A549 (cell line): ENCODE results near the gene PPP1R9A. TPM values are rescaled to one million over a fixed set of nuclear protein-coding genes. Genes with fewer than 3 reads are reported as not detected.

Experiments used
- ATAC-seq, 2 experiments: fragments of 200-7000 bp in 1 of 2; fragments of >200 bp in 1 of 2; cut with Nextera tagmentation in 1 of 2; cut with Tn5 transposase in 1 of 2; 3 replicates each; pipeline versions ENCODE4 v1.8.0 to v1.9.1; 2018 to 2020; ENCODE audit warnings: mild to moderate bottlenecking in 1 of 2, moderate library complexity in 1 of 2
- CTCF ChIA-PET: fragments of 300-600 bp; sonication (Branson Sonifier 250); formaldehyde crosslinking; extraction: SDS; loops from one replicate; lab custom pipeline; 2021; ENCODE audit warnings: antibody characterized with exemption, inconsistent platforms; lab: Yijun Ruan, JAX
- POLR2A ChIA-PET: fragments of 350-600 bp; formaldehyde crosslinking; extraction: SDS; loops from one replicate; lab custom pipeline; 2021; ENCODE audit warnings: antibody characterized with exemption, inconsistent platforms; lab: Yijun Ruan, JAX
- DNase-seq, 2 experiments: peaks; one replicate each; pipeline versions ENCODE4 v3.0.0 to v3.0.0-alpha.2; 2011 to 2016; ENCODE audit warnings: low read depth in 1 of 2, low spot score in 1 of 2
- FAIRE-seq: peaks from 2 replicates; lab custom pipeline; 2011; peaks lifted over from hg19 to GRCh38; lab: Jason Lieb, UNC
- H3K27ac ChIP-seq, 2 experiments: fragments of >200 bp; sonication (Bioruptor Twin); formaldehyde crosslinking; 3 replicates each; pipeline ENCODE4 v1.5.1; 2016 to 2017
- H3K4me1 ChIP-seq: fragments of >200 bp; sonication (Bioruptor Twin); formaldehyde crosslinking; 3 replicates; pipeline ENCODE4 v1.6.1; 2016
- H3K4me2 ChIP-seq: fragments of >200 bp; sonication (Bioruptor Twin); formaldehyde crosslinking; 3 replicates; pipeline ENCODE4 v1.6.1; 2016
- H3K4me3 ChIP-seq: fragments of >200 bp; sonication (Bioruptor Twin); formaldehyde crosslinking; 3 replicates; pipeline ENCODE4 v1.5.1; 2016
- H3K9me3 ChIP-seq: fragments of >200 bp; sonication (Bioruptor Twin); formaldehyde crosslinking; 3 replicates; pipeline ENCODE4 v1.6.1; 2016
- ATOH8 ChIP-seq: fragments of 250-450 bp; sonication (Bioruptor Pico); IDR thresholded peaks from 2 replicates; pipeline ENCODE4 v1.5.0; 2020; ENCODE audit warnings: low read depth, mild to moderate bottlenecking, moderate library complexity
- EHF ChIP-seq: fragments of 250-450 bp; sonication (Bioruptor Pico); IDR thresholded peaks from 2 replicates; pipeline ENCODE4 v1.5.0; 2020; ENCODE audit warnings: mild to moderate bottlenecking
- ELK1 ChIP-seq: fragments of 150-350 bp; IDR thresholded peaks from 2 replicates; pipeline ENCODE4 v1.6.1; 2014; ENCODE audit warnings: low read depth, mild to moderate bottlenecking, low read length
- ESRRA ChIP-seq: fragments of 150-350 bp; IDR thresholded peaks from 2 replicates; pipeline ENCODE4 v1.6.1; 2014; ENCODE audit warnings: mild to moderate bottlenecking, low read length, borderline replicate concordance
- FOSL2 ChIP-seq, 2 experiments: fragments of 450-650 bp in 1 of 2; fragments of >200 bp in 1 of 2; sonication (Bioruptor Twin) in 1 of 2; formaldehyde crosslinking; IDR thresholded peaks; 2 replicates each; pipeline versions ENCODE4 v1.5.0 to v1.6.1; 2016 to 2020; ENCODE audit warnings: mild to moderate bottlenecking in 1 of 2, moderate library complexity in 1 of 2
- FOXS1 ChIP-seq: fragments of 250-450 bp; sonication (Bioruptor Pico); IDR thresholded peaks from 2 replicates; pipeline ENCODE4 v1.5.0; 2020; ENCODE audit warnings: mild to moderate bottlenecking, moderate library complexity
- HDAC2 ChIP-seq: fragments of 200-600 bp; sonication (generic); IDR thresholded peaks from 2 replicates; pipeline ENCODE4 v1.6.1; 2016
- HES2 ChIP-seq: fragments of >200 bp; sonication (Bioruptor Twin); formaldehyde crosslinking; IDR thresholded peaks from 2 replicates; pipeline ENCODE4 v1.6.1; 2016
- HEYL ChIP-seq: fragments of 250-450 bp; sonication (Bioruptor Pico); IDR thresholded peaks from 2 replicates; pipeline ENCODE4 v1.8.0; 2021; ENCODE audit warnings: mild to moderate bottlenecking, moderate library complexity
- HOXA7 ChIP-seq: fragments of 250-450 bp; sonication (Bioruptor Pico); IDR thresholded peaks from 2 replicates; pipeline ENCODE4 v1.5.0; 2020; ENCODE audit warnings: mild to moderate bottlenecking, moderate library complexity
- HOXB13 ChIP-seq: fragments of 250-450 bp; sonication (Bioruptor Pico); IDR thresholded peaks from 2 replicates; pipeline ENCODE4 v1.5.0; 2020; ENCODE audit warnings: low read depth, mild to moderate bottlenecking, moderate library complexity
- KDM5A ChIP-seq: fragments of 200-600 bp; sonication (generic); IDR thresholded peaks from 2 replicates; pipeline ENCODE4 v1.6.1; 2016; ENCODE audit warnings: antibody characterized with exemption, mild to moderate bottlenecking
- MAFK ChIP-seq: fragments of 450-650 bp; IDR thresholded peaks from 2 replicates; pipeline ENCODE4 v1.6.1; 2014; ENCODE audit not compliant: partially characterized antibody
- MAX ChIP-seq: IDR thresholded peaks from 2 replicates; pipeline ENCODE4 v1.6.1; 2012
- MYC ChIP-seq: IDR thresholded peaks from 2 replicates; pipeline ENCODE4 v1.6.1; 2012; ENCODE audit warnings: mild to moderate bottlenecking, inconsistent platforms, low read length, improper control_type of control experiment, borderline replicate concordance
- NR3C1 ChIP-seq: fragments of >200 bp; sonication (Bioruptor Twin); formaldehyde crosslinking; IDR thresholded peaks from 3 replicates; pipeline ENCODE4 v1.6.1; 2017
- RFX5 ChIP-seq: fragments of 450-650 bp; IDR thresholded peaks from 2 replicates; pipeline ENCODE4 v1.7.1; 2014; ENCODE audit warnings: antibody characterized with exemption, mild to moderate bottlenecking, moderate library complexity
- SREBF2 ChIP-seq: fragments of 450-650 bp; IDR thresholded peaks from 2 replicates; pipeline ENCODE4 v1.6.1; 2014; ENCODE audit warnings: mild to moderate bottlenecking, moderate library complexity
- TFCP2L1 ChIP-seq: fragments of 250-450 bp; sonication (Bioruptor Pico); IDR thresholded peaks from 2 replicates; pipeline ENCODE4 v1.5.0; 2021; ENCODE audit warnings: mild to moderate bottlenecking
- TP53 ChIP-seq: fragments of 250-450 bp; sonication (Bioruptor Pico); IDR thresholded peaks from 2 replicates; pipeline ENCODE4 v1.5.0; 2021; ENCODE audit warnings: mild to moderate bottlenecking, moderate library complexity
- ZC3H11A ChIP-seq: fragments of 450-650 bp; IDR thresholded peaks from 2 replicates; pipeline ENCODE4 v1.6.1; 2014; ENCODE audit warnings: antibody characterized with exemption, mild to moderate bottlenecking
- ZNF302 ChIP-seq: fragments of 250-450 bp; sonication (Bioruptor Pico); IDR thresholded peaks from 2 replicates; pipeline ENCODE4 v1.9.0; 2021; ENCODE audit warnings: inconsistent platforms, mild to moderate bottlenecking, moderate library complexity
- WGBS: methylation state at CpG from one replicate; pipeline ENCODE4 v1.1.6; 2017; ENCODE audit errors: missing lambda C conversion rate; 5-methylcytosine and 5-hydroxymethylcytosine counted together
- polyA plus RNA-seq, 4 experiments: library from polyadenylated mRNA; depleted of rRNA in 3 of 4; stranded (reverse); fragments of >200 nt; fragmentation: RNase III in 1 of 4; extraction: RNeasy Plus Mini Kit Qiagen cat#74134 plus additional on column Dnase treatment in 1 of 4; gene quantifications; 2 replicates in 3 of 4; 3 replicates in 1 of 4; pipeline ENCODE4 v1.2.3, GENCODE V29; 2011 to 2017

Gene PPP1R9A
- polyA plus RNA-seq, 2 of the 4 experiments (the other 2 are of a cell fraction), result 5.0 to 18.7 TPM

GRCh38 chr7:95279417-95279816 is 372.0 kb downstream of the PPP1R9A start:
- no peak overlapping the region for H3K4me3 ChIP-seq
- DNase-seq, result no peak
- no peak overlapping the region for H3K27ac ChIP-seq
- CTCF ChIA-PET, result no interaction called here
- no peak for ATAC-seq
- peaks cover 13% of the 10 kb centered on the region for H3K4me1 ChIP-seq
- POLR2A ChIA-PET, result no interaction called here
- 59% methylated on average over 2 of the region's 2 CpGs for WGBS
- TF ChIP-seq HDAC2 (no peak), FOXS1 (CRISPR knock-in tag) (no peak), ELK1 (no peak), SREBF2 (no peak), ATOH8 (CRISPR knock-in tag) (no peak), ZNF302 (CRISPR knock-in tag) (no peak), ZC3H11A (no peak), HOXA7 (no peak), HOXB13 (CRISPR knock-in tag) (no peak), TFCP2L1 (CRISPR knock-in tag) (no peak), HES2 (no peak), NR3C1 (no peak), KDM5A (no peak), FOSL2 (IDR thresholded peaks at IDR 0.05) (no peak), FOSL2 (CRISPR knock-in tag; IDR thresholded peaks at IDR 0.05) (no peak), HEYL (CRISPR knock-in tag) (no peak), MAFK (no peak), ESRRA (no peak), EHF (no peak), TP53 (CRISPR knock-in tag) (no peak)
- H3K4me2 ChIP-seq, result no peak overlapping the region
- FAIRE-seq, result no peak
- H3K9me3 ChIP-seq, result no peaks in the 10 kb centered on the region

- H3K4me1 ChIP-seq, result no peaks in the 10 kb centered on the region
- ATAC-seq, result no peak
- TF ChIP-seq RFX5 (no peak), MYC (no peak)
- no peaks in the 10 kb centered on the region for H3K9me3 ChIP-seq
- DNase-seq, result no peak
- WGBS, result 67% methylated on average over 2 of the region's 2 CpGs
- POLR2A ChIA-PET, result interaction anchor here (0.6 kb wide), 1 partner anchor 21 kb away, joined by 3 read pairs; no protein-coding TSS in a partner anchor
- no peak overlapping the region for H3K4me2 ChIP-seq
- CTCF ChIA-PET, result interaction anchor here (1.0 to 1.8 kb wide), 3 partner anchors 39 to 630 kb away, joined by 3 to 6 read pairs (median 6); partner anchors contain the start of genes PON3 and SGCE
- no peak overlapping the region for H3K4me3 ChIP-seq
- H3K27ac ChIP-seq, result no peak overlapping the region
- FAIRE-seq, result no peak
These were observed 378.7 kb downstream of the PPP1R9A start for GRCh38 chr7:95286096-95286495.

GRCh38 chr7:95290166-95290830 is 382.9 kb downstream of the PPP1R9A start:
- POLR2A ChIA-PET, result no interaction called here
- CTCF ChIA-PET, result no interaction called here
- H3K27ac ChIP-seq, result no peak overlapping the region
- TF ChIP-seq MAX (no peak), ESRRA (peak; percentile 81; the same call in 1 of the 2 replicates), HOXA7 (no peak)
- FAIRE-seq (no peak), ATAC-seq (no peak), DNase-seq (no peak)
- H3K9me3 ChIP-seq, result no peaks in the 10 kb centered on the region
- peaks cover 13% of the 10 kb centered on the region for H3K4me1 ChIP-seq
- no peak overlapping the region for H3K4me3 ChIP-seq
- no peak overlapping the region for H3K4me2 ChIP-seq
- WGBS, result 92% methylated on average over 7 of the region's 7 CpGs
